DOHH2 (cell line): ENCODE data around the gene SMOC1.

Source experiments
- H3F3A ChIP-seq: fragments of 200-600 bp; sonication (generic), shearing (Covaris generic); 2 replicates; pipeline ENCODE4 v1.6.0; 2016; ENCODE audit warnings: antibody characterized with exemption, mild to moderate bottlenecking; ENCODE audit not compliant: control insufficient read depth, insufficient read depth
- H3K27ac ChIP-seq: fragments of 200-600 bp; sonication (generic); 2 replicates; pipeline ENCODE4 v1.5.1; 2014; ENCODE audit warnings: low read depth, mild to moderate bottlenecking, low read length, moderate library complexity
- H3K27me3 ChIP-seq: fragments of 200-600 bp; sonication (generic); 2 replicates; pipeline ENCODE4 v1.6.1; 2014; ENCODE audit warnings: mild to moderate bottlenecking, low read length, mixed read lengths; ENCODE audit not compliant: control insufficient read depth
- H3K36me3 ChIP-seq: fragments of 200-600 bp; sonication (generic); 2 replicates; pipeline ENCODE4 v1.6.1; 2014; ENCODE audit warnings: mild to moderate bottlenecking, low read length, moderate library complexity, mixed read lengths; ENCODE audit not compliant: control insufficient read depth
- H3K4me1 ChIP-seq: fragments of 200-600 bp; sonication (generic); 2 replicates; pipeline ENCODE4 v1.6.1; 2014; ENCODE audit warnings: mild to moderate bottlenecking, low read length, mixed read lengths; ENCODE audit not compliant: control insufficient read depth
- H3K4me2 ChIP-seq: fragments of 200-600 bp; sonication (generic); 2 replicates; pipeline ENCODE4 v1.6.0; 2014; ENCODE audit warnings: mild to moderate bottlenecking, low read length, moderate library complexity
- H3K4me3 ChIP-seq: fragments of 200-600 bp; sonication (generic); 2 replicates; pipeline ENCODE4 v1.5.1; 2014; ENCODE audit warnings: mild to moderate bottlenecking, low read length, mixed read lengths
- H3K79me2 ChIP-seq: fragments of 200-600 bp; sonication (generic); 2 replicates; pipeline ENCODE4 v1.6.1; 2014; ENCODE audit warnings: mild to moderate bottlenecking, low read length, mixed read lengths; ENCODE audit not compliant: control insufficient read depth
- H3K9me2 ChIP-seq: fragments of 200-600 bp; sonication (generic); replicated peaks from 2 replicates; pipeline ENCODE4 v1.6.1; 2014; ENCODE audit warnings: mild to moderate bottlenecking, low read length, mixed read lengths; ENCODE audit not compliant: control insufficient read depth
- H3K9me3 ChIP-seq: fragments of 200-600 bp; sonication (generic); 2 replicates; pipeline ENCODE4 v1.6.1; 2014; ENCODE audit warnings: antibody characterized with exemption, low read length, mixed read lengths; ENCODE audit not compliant: control insufficient read depth, insufficient read depth
- H4K20me1 ChIP-seq: fragments of 200-600 bp; sonication (generic); 2 replicates; pipeline ENCODE4 v1.6.0; 2014; ENCODE audit warnings: low read depth, mild to moderate bottlenecking, antibody characterized with exemption, low read length, moderate library complexity; ENCODE audit not compliant: control insufficient read depth, insufficient read depth
- EZH2phosphoT487 ChIP-seq: fragments of 200-600 bp; sonication (generic); IDR thresholded peaks from 2 replicates; pipeline ENCODE4 v1.6.1; 2017; ENCODE audit warnings: borderline replicate concordance, mild to moderate bottlenecking, antibody characterized with exemption, low read length, moderate library complexity, mixed read lengths
- TF ChIP-seq, protein P1 (sequence below): fragments of 200-600 bp; sonication (generic); IDR thresholded peaks from one replicate; pipeline ENCODE4 v1.5.1; 2014; ENCODE audit warnings: antibody characterized with exemption, mild to moderate bottlenecking, low read depth, low read length; ENCODE audit not compliant: poor library complexity, severe bottlenecking

Gene SMOC1

GRCh38 chr14:69993326-69993725, 114.1 kb downstream of the SMOC1 start:
- no peaks in the 10 kb centered on the region for H4K20me1 ChIP-seq
- no peak overlapping the region for H3K27ac ChIP-seq
- H3K79me2 ChIP-seq: no peaks in the 10 kb centered on the region
- no peaks in the 10 kb centered on the region for H3K4me1 ChIP-seq
- no peaks in the 10 kb centered on the region for H3F3A ChIP-seq
- H3K9me3 ChIP-seq: peaks cover 4% of the 10 kb centered on the region; the same call in 1 of the 2 replicates
- H3K27me3 ChIP-seq: peaks cover 55% of the 10 kb centered on the region
- H3K4me3 ChIP-seq: no peak overlapping the region
- no peaks in the 10 kb centered on the region for H3K36me3 ChIP-seq
- H3K9me2 ChIP-seq: no peaks in the 10 kb centered on the region
- no peak for TF ChIP-seq EZH2phosphoT487
- TF ChIP-seq, protein P1, sequence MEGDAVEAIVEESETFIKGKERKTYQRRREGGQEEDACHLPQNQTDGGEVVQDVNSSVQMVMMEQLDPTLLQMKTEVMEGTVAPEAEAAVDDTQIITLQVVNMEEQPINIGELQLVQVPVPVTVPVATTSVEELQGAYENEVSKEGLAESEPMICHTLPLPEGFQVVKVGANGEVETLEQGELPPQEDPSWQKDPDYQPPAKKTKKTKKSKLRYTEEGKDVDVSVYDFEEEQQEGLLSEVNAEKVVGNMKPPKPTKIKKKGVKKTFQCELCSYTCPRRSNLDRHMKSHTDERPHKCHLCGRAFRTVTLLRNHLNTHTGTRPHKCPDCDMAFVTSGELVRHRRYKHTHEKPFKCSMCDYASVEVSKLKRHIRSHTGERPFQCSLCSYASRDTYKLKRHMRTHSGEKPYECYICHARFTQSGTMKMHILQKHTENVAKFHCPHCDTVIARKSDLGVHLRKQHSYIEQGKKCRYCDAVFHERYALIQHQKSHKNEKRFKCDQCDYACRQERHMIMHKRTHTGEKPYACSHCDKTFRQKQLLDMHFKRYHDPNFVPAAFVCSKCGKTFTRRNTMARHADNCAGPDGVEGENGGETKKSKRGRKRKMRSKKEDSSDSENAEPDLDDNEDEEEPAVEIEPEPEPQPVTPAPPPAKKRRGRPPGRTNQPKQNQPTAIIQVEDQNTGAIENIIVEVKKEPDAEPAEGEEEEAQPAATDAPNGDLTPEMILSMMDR: no peak
- H3K4me2 ChIP-seq: no peak overlapping the region

DNA sequence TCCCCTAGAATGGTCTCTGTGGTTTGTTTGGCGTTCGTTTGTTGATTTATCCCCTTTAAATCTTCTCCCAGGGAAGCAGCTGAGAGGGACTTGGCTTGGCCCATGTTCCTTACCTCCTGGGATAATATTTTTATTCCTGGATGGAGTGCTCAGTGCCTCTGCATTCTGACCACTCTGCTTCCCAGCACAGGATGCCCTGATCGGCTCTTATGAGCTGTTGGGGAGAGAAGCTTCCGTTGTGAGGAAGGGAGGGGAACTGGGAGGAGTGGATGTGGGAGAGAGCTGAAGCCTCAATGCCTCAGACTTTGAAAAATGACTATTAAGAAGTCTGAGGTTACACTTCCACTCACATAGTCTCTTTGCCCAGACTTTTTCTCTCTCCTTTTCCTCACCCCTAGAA, 114.8 kb downstream of the SMOC1 start:
- Histone ChIP-seq H3K4me2 (no peak overlapping the region), H3F3A (no peaks in the 10 kb centered on the region), H3K4me3 (no peak overlapping the region), H3K36me3 (no peaks in the 10 kb centered on the region), H4K20me1 (no peaks in the 10 kb centered on the region), H3K9me2 (no peaks in the 10 kb centered on the region), H3K9me3 (peaks cover 1% of the 10 kb centered on the region; the same call in 1 of the 2 replicates), H3K27me3 (peaks cover 53% of the 10 kb centered on the region), H3K27ac (no peak overlapping the region), H3K79me2 (no peaks in the 10 kb centered on the region), H3K4me1 (no peaks in the 10 kb centered on the region)
- TF ChIP-seq, protein P1: no peak
- no peak for TF ChIP-seq EZH2phosphoT487

DNA sequence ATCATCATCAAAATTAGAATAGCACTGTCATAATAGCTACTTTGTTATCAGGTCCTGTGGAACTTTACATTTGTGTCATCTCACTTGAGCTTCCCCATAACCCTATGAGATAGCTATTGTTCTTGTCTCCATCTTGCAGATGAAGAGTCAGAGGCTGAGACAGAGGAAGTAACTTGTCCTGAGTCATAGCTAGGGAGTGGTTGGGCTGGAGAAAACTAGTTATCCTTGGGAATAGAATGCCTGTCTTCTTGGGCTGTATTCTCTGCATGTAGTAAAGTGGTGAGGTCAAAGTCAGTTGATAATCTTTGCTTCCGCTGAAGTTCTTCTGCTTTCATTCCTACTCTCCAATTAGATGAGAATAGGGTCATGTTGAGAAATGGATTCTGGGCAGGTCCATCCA, 117.0 kb downstream of the SMOC1 start:
- Histone ChIP-seq H4K20me1 (no peaks in the 10 kb centered on the region), H3K9me2 (no peaks in the 10 kb centered on the region), H3K27ac (no peak overlapping the region), H3K79me2 (no peaks in the 10 kb centered on the region), H3K4me1 (no peaks in the 10 kb centered on the region), H3K36me3 (no peaks in the 10 kb centered on the region), H3K4me3 (no peak overlapping the region), H3F3A (no peaks in the 10 kb centered on the region), H3K27me3 (peaks cover 40% of the 10 kb centered on the region), H3K4me2 (no peak overlapping the region), H3K9me3 (no peaks in the 10 kb centered on the region)
- no peak for TF ChIP-seq EZH2phosphoT487
- TF ChIP-seq, protein P1: no peak

DNA sequence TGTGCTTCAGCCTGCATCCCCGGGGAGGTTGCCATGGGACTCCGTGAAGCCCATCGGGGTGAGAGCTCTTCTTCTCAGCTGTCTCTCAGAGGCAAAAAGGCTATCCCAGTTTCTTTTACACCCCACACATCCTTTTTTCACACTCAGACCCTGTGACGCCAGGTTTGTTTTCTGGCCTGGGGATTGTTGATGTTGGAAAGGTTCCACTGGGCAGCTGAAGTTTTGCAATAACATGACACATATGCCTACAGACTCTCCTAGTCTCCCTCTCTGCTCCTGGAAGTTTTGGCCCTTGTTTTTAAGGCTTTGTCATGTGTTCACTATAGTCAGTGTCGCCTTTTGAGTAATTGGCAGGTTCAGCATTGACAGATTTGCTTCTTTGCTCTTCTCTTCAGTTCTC, 118.6 kb downstream of the SMOC1 start:
- Histone ChIP-seq H3K79me2 (no peaks in the 10 kb centered on the region), H3F3A (no peaks in the 10 kb centered on the region), H3K27me3 (peaks cover 29% of the 10 kb centered on the region), H3K27ac (no peak overlapping the region), H3K9me3 (no peaks in the 10 kb centered on the region), H4K20me1 (no peaks in the 10 kb centered on the region), H3K4me2 (no peak overlapping the region), H3K36me3 (no peaks in the 10 kb centered on the region), H3K4me1 (no peaks in the 10 kb centered on the region), H3K9me2 (no peaks in the 10 kb centered on the region), H3K4me3 (no peak overlapping the region)
- TF ChIP-seq EZH2phosphoT487: no peak
- TF ChIP-seq, protein P1: no peak
